ENCODE measurements around the gene SUSD2.
"Not testable (repeated sequence)": the region's sequence is repeated elsewhere in the genome, so short reads cannot be mapped to it uniquely, and the experiment has no call there.

The SUSD2 gene

GRCh38 chr22:24181088-24181995 lies at the start of gene SUSD2:
Gene SUSD2 (plus strand): TSS chr22:24181487. CDS start chr22:24181520, 33 bp downstream.
- DNase-seq (ENCODE audit: low read depth) = no peak

- DNase-seq (ENCODE audit: low read depth) = no peak
Observed at GRCh38 chr22:24133187-24133965, 47.9 kb upstream of the SUSD2 start.

GRCh38 chr22:24134090-24134846 lies 47.0 kb upstream of the SUSD2 start:
- DNase-seq (ENCODE audit: low read depth) = no peak

GRCh38 chr22:24136533-24136932 lies 44.8 kb upstream of the SUSD2 start:
- not testable (repeated sequence) for DNase-seq (ENCODE audit: low read depth)

GRCh38 chr22:24137595-24137994 lies 43.7 kb upstream of the SUSD2 start:
- no peak for DNase-seq (ENCODE audit: low read depth)

- no peak for DNase-seq (ENCODE audit: low read depth)
Observed at GRCh38 chr22:24138649-24139420, 42.5 kb upstream of the SUSD2 start.

- no peak for DNase-seq (ENCODE audit: low read depth)
Observed at GRCh38 chr22:24140357-24140756, 40.9 kb upstream of the SUSD2 start.

GRCh38 chr22:24141586-24141985 lies 39.7 kb upstream of the SUSD2 start:
- no peak for DNase-seq (ENCODE audit: low read depth)

- no peak for DNase-seq (ENCODE audit: low read depth)
Observed at GRCh38 chr22:24142241-24142640, 39.0 kb upstream of the SUSD2 start.

GRCh38 chr22:24142831-24143230 lies 38.5 kb upstream of the SUSD2 start:
- no peak for DNase-seq (ENCODE audit: low read depth)

GRCh38 chr22:24144056-24144777 lies 37.1 kb upstream of the SUSD2 start:
- DNase-seq (ENCODE audit: low read depth) = no peak

- no peak for DNase-seq (ENCODE audit: low read depth)
Observed at GRCh38 chr22:24144778-24145085, 36.6 kb upstream of the SUSD2 start.

- no peak for DNase-seq (ENCODE audit: low read depth)
Observed at GRCh38 chr22:24145446-24146193, 35.7 kb upstream of the SUSD2 start.

- DNase-seq (ENCODE audit: low read depth) = no peak
Observed at GRCh38 chr22:24146194-24146616, 35.1 kb upstream of the SUSD2 start.

- no peak for DNase-seq (ENCODE audit: low read depth)
Observed at GRCh38 chr22:24146791-24147353, 34.4 kb upstream of the SUSD2 start.

GRCh38 chr22:24147666-24148065 lies 33.6 kb upstream of the SUSD2 start:
- no peak for DNase-seq (ENCODE audit: low read depth)

GRCh38 chr22:24148266-24149197 lies 32.8 kb upstream of the SUSD2 start:
- no peak for DNase-seq (ENCODE audit: low read depth)

- no peak for DNase-seq (ENCODE audit: low read depth)
Observed at GRCh38 chr22:24149198-24149590, 32.1 kb upstream of the SUSD2 start.

GRCh38 chr22:24153353-24153752 lies 27.9 kb upstream of the SUSD2 start:
- no peak for DNase-seq (ENCODE audit: low read depth)

All from non-pigmented ciliary epithelial cell (primary cell).